Tibial nerve (tissue), 4 donors: ENCODE data around the gene CLDN1. TPM values are rescaled to one million over a fixed set of nuclear protein-coding genes. Genes with fewer than 3 reads are reported as not detected.

Experiments used
- DNase-seq, 2 donors: peaks; one replicate each; pipeline ENCODE4 v3.0.0-alpha.2; 2019; ENCODE audit warnings: low spot score in 2 of 2
- H3K27ac ChIP-seq, 4 donors: fragments of 200-600 bp; sonication (generic) in 3 of 4; one replicate each; pipeline ENCODE4 v1.5.1; 2017 to 2019; ENCODE audit warnings: mild to moderate bottlenecking in 1 of 4
- H3K27me3 ChIP-seq, 2 donors: fragments of 200-600 bp; sonication (generic) in 1 of 2; one replicate each; pipeline versions ENCODE4 v1.5.1 to v1.6.0; 2017 to 2019
- H3K36me3 ChIP-seq, 3 donors: fragments of 200-600 bp; sonication (generic); one replicate each; pipeline ENCODE4 v1.5.1; 2018 to 2019
- H3K4me1 ChIP-seq, 4 donors: fragments of 200-600 bp; sonication (generic) in 3 of 4; one replicate each; pipeline ENCODE4 v1.5.1; 2017 to 2019
- H3K4me3 ChIP-seq, 4 donors: fragments of 200-600 bp; sonication (generic) in 3 of 4; one replicate each; pipeline ENCODE4 v1.5.1; 2017 to 2019; ENCODE audit warnings: mild to moderate bottlenecking in 1 of 4, moderate library complexity in 1 of 4
- H3K9me3 ChIP-seq, 4 donors: fragments of 200-600 bp; sonication (generic) in 3 of 4; one replicate each; pipeline ENCODE4 v1.5.1; 2017 to 2019
- EP300 ChIP-seq, 2 donors: sonication (generic); formaldehyde crosslinking; IDR thresholded peaks; one replicate each; pipeline ENCODE4 v1.6.1; 2017; ENCODE audit warnings: antibody characterized with exemption in 2 of 2, mild to moderate bottlenecking in 1 of 2
- POLR2A ChIP-seq, 2 donors: fragments of 450-650 bp; IDR thresholded peaks; one replicate each; pipeline ENCODE4 v1.6.1; 2017; ENCODE audit warnings: antibody characterized with exemption in 2 of 2, mild to moderate bottlenecking in 2 of 2, moderate library complexity in 2 of 2
- WGBS, 2 donors: methylation state at CpG; one replicate each; pipeline ENCODE4 v1.1.5; 2018; 5-methylcytosine and 5-hydroxymethylcytosine counted together
- total RNA-seq, 4 donors: library from RNA; depleted of rRNA; stranded (reverse); fragments of >200 nt; gene quantifications; one replicate each; pipeline ENCODE4 v1.1.0, GENCODE V29; 2016
- TF ChIP-seq, protein P1 (sequence below), 5 experiments: fragments of 200-600 bp in 3 of 5; fragments of 450-650 bp in 2 of 5; sonication (generic) in 3 of 5; IDR thresholded peaks; one replicate each; pipeline ENCODE4 v1.5.1; 2016 to 2019; ENCODE audit warnings: antibody characterized with exemption in 5 of 5, mild to moderate bottlenecking in 3 of 5, moderate library complexity in 2 of 5

The CLDN1 gene
- total RNA-seq, 4 donors from 2014 or later, result 74.7 to 208 (median 133) TPM

DNA sequence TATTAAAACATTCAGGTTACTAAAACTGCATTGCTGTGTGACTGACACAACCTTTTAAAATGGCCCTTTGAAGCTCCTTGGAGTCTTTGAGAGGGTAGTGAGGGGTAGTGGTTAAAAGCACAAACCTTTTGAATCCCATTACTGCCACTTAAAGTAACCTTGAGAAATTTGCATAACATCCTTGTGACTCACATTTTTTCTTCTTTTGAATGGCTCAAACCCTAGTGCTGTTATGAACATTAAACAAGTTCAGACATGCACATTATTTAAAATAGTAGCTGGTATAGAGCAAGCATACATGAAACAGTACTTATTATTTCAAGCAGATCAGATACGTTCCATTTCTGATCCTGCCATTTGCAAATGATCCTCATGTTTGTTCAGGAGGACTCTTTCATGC, 3.7 kb upstream of the CLDN1 start:
- Histone ChIP-seq H3K27ac (no peak overlapping the region), H3K9me3 (no peaks in the 10 kb centered on the region), H3K4me1 (peaks cover 0 to 21% (median 4%) of the 10 kb centered on the region in 4 donors), H3K36me3 (no peaks in the 10 kb centered on the region), H3K27me3 (no peaks in the 10 kb centered on the region), H3K4me3 (no peak overlapping the region)
- no peak for DNase-seq
- no peak for TF ChIP-seq EP300 (IDR thresholded peaks at IDR 0.05)
- TF ChIP-seq POLR2A (IDR thresholded peaks at IDR 0.05), result no peak
- TF ChIP-seq, protein P1, sequence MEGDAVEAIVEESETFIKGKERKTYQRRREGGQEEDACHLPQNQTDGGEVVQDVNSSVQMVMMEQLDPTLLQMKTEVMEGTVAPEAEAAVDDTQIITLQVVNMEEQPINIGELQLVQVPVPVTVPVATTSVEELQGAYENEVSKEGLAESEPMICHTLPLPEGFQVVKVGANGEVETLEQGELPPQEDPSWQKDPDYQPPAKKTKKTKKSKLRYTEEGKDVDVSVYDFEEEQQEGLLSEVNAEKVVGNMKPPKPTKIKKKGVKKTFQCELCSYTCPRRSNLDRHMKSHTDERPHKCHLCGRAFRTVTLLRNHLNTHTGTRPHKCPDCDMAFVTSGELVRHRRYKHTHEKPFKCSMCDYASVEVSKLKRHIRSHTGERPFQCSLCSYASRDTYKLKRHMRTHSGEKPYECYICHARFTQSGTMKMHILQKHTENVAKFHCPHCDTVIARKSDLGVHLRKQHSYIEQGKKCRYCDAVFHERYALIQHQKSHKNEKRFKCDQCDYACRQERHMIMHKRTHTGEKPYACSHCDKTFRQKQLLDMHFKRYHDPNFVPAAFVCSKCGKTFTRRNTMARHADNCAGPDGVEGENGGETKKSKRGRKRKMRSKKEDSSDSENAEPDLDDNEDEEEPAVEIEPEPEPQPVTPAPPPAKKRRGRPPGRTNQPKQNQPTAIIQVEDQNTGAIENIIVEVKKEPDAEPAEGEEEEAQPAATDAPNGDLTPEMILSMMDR (IDR thresholded peaks at IDR 0.05), result no peak
- WGBS, 2 donors, result 79 to 91% methylated on average over 1 of the region's 1 CpG

DNA sequence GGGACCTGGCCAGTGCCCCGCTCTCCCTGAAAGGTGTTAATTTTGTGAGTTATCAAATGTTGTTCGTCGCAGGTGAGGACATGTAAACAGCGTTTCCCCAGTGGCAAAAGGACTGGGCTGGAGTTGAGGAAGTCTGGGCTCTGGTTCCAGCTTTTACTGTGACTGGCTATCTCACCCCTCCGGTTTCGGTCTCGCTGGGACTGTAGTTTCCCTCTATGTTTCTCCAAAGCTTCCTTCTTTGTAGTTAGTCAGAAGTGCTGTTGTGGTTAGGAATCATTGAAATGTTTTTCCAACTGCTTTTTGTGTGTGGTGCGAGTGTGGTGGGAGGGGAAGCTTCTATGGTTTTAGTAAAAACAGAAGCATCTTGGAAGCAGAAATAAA, 990 bp upstream of the CLDN1 start:
- Histone ChIP-seq H3K27me3 (no peaks in the 10 kb centered on the region), H3K36me3 (no peaks in the 10 kb centered on the region), H3K27ac (peak overlapping the region in 2 of 4 donors; percentile 53 to 85), H3K9me3 (no peaks in the 10 kb centered on the region), H3K4me1 (peaks cover 0 to 21% (median 4%) of the 10 kb centered on the region in 4 donors), H3K4me3 (peak overlapping the region in 2 of 4 donors; percentile 44 to 71)
- DNase-seq, result peak in 1 of 2 donors; percentile 32
- TF ChIP-seq, protein P1 (IDR thresholded peaks at IDR 0.05), result no peak
- TF ChIP-seq EP300 (IDR thresholded peaks at IDR 0.05) (no peak), POLR2A (IDR thresholded peaks at IDR 0.05) (no peak)
- 59 to 66% methylated on average over 8 of the region's 8 CpGs for WGBS, 2 donors

DNA sequence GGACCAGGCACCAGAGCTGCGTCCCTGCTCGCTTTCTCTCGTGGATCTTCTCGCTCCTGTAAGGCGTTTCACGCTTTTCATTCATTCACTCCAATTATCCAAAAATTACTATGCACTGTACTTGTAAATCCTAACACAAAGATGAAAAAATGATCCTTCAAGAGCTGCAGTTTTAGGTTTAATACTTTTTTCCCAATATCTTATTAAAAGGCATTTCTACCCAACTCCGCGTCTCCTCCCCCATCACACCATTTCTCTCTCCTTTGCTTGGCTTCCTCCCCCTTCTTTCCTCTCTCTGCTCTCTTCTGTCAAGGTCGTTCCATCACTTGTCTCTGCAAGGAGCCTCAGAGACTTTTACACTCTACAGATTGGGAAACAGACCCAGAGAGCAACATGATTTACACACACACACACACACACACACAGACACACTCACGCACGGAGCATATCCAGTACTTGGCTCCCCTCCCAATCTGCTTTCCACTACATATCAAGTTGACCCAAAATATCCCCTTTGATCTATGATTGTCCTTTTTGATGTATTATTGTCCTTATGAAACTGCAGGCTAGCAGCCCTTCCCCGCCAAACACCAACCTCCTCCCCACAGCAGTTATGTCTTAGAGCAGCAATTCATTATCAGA, 479 bp upstream of the CLDN1 start:
- peak in 1 of 2 donors; percentile 28 for DNase-seq
- TF ChIP-seq, protein P1 (IDR thresholded peaks at IDR 0.05), result no peak
- TF ChIP-seq POLR2A (IDR thresholded peaks at IDR 0.05), result no peak
- TF ChIP-seq EP300 (IDR thresholded peaks at IDR 0.05), result no peak
- Histone ChIP-seq H3K36me3 (no peaks in the 10 kb centered on the region), H3K27me3 (no peaks in the 10 kb centered on the region), H3K4me1 (peaks cover 0 to 21% (median 4%) of the 10 kb centered on the region in 4 donors), H3K4me3 (peak overlapping the region; percentile 44 to 71 (median 60)), H3K9me3 (no peaks in the 10 kb centered on the region), H3K27ac (peak overlapping the region in 2 of 4 donors; percentile 78 to 85)
- WGBS, 2 donors, result 8 to 9% methylated on average over 12 of the region's 12 CpGs

DNA sequence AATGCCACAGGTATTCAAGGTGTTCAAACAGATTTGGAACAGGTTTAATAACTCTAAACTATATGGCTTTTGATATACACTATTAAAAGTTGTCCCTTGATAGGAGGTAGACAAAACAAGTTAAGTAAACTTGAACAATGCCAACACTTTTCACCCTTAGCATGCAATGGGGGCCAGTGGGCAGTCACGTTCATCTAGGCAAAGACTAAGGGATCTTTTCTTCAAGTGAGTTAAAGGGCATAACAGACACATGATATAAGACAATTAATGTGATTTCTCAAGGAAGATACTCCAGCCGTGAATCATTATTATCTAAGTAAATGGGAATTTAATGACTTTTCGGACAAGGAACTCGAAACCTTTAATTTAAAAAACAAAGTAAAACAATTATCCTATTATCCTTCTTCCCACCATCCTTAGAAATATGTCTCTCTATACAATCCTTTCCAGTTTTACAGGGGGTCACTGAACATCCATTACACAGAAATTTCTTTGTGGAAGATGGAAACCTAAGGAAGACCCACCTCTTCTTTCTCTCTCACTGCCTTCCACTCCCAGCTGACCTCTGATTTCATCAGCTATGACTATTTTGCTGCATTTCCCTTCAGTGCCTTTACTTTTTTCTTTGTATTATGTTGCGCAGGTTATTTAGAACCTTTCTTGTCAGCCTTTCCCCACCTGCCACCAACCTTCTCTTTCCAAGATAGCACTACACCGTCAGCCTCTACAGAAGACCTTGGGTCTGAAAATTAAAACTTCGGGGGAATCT, 1.5 kb downstream of the CLDN1 start:
- no peaks in the 10 kb centered on the region for H3K27me3 ChIP-seq
- DNase-seq, result no peak
- H3K4me1 ChIP-seq, result peaks cover 0 to 15% (median 2%) of the 10 kb centered on the region in 4 donors
- H3K4me3 ChIP-seq, result peak overlapping the region; percentile 44 to 71 (median 60)
- no peaks in the 10 kb centered on the region for H3K9me3 ChIP-seq
- H3K36me3 ChIP-seq, result no peaks in the 10 kb centered on the region
- 64 to 66% methylated on average over 7 of the region's 7 CpGs for WGBS, 2 donors
- peak overlapping the region; percentile 37 to 85 (median 58) for H3K27ac ChIP-seq
- TF ChIP-seq POLR2A (IDR thresholded peaks at IDR 0.05) (no peak), EP300 (IDR thresholded peaks at IDR 0.05) (no peak)
- TF ChIP-seq, protein P1 (IDR thresholded peaks at IDR 0.05), result no peak

DNA sequence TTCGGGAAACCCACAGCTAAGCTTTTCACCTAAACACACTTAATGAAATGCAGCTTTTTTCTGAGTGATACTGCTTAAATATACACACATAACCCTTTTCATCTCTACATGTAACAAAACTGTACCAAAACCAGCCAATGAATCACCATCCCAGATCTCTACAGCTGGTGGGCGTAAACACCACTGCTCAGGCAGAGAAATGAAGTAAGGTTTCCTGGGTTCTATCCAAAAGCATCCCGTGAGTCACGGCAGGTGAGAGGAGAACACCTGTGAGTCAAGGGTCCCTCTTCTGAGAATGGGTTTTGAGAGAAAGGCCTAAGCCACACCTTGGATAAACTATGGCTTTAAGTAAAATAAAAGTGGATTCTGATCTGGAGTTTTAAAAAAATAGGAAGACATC, 2.6 kb downstream of the CLDN1 start:
- TF ChIP-seq POLR2A (IDR thresholded peaks at IDR 0.05) (no peak), EP300 (IDR thresholded peaks at IDR 0.05) (no peak)
- TF ChIP-seq, protein P1 (IDR thresholded peaks at IDR 0.05), result no peak
- no peaks in the 10 kb centered on the region for H3K9me3 ChIP-seq
- WGBS, 2 donors, result 51 to 60% methylated on average over 4 of the region's 4 CpGs
- peak overlapping the region; percentile 24 to 71 (median 50) for H3K4me3 ChIP-seq
- H3K36me3 ChIP-seq, result no peaks in the 10 kb centered on the region
- peak overlapping the region; percentile 8 to 85 (median 46) for H3K27ac ChIP-seq
- no peaks in the 10 kb centered on the region for H3K27me3 ChIP-seq
- peaks cover 0 to 15% (median 2%) of the 10 kb centered on the region in 4 donors for H3K4me1 ChIP-seq
- no peak for DNase-seq
